Ectodermal cell (in vitro differentiated cells): ENCODE data around the gene CSTF2T.

ENCODE experiments used
- H3K27ac ChIP-seq: 2 replicates; pipeline ENCODE4 v1.7.0; 2013; ENCODE audit warnings: mild to moderate bottlenecking, low read depth, low read length; ENCODE audit not compliant: insufficient read depth, poor library complexity, severe bottlenecking
- H3K27me3 ChIP-seq: 2 replicates; pipeline ENCODE4 v1.7.0; 2013; ENCODE audit warnings: mild to moderate bottlenecking, low read length; ENCODE audit not compliant: insufficient read depth, control insufficient read depth, poor library complexity, severe bottlenecking
- H3K36me3 ChIP-seq: one replicate; pipeline ENCODE4 v1.7.0; 2013; ENCODE audit warnings: low read length; ENCODE audit not compliant: control insufficient read depth, insufficient read depth
- H3K4me1 ChIP-seq: one replicate; pipeline ENCODE4 v1.7.0; 2013; ENCODE audit warnings: low read length; ENCODE audit not compliant: control insufficient read depth, insufficient read depth
- H3K4me3 ChIP-seq: 2 replicates; pipeline ENCODE4 v1.7.0; 2013; ENCODE audit warnings: low read depth, low read length, control low read depth; ENCODE audit not compliant: insufficient read depth
- H3K9me3 ChIP-seq: 2 replicates; pipeline ENCODE4 v1.7.0; 2013; ENCODE audit warnings: mild to moderate bottlenecking, low read length, moderate library complexity; ENCODE audit not compliant: control insufficient read depth
- WGBS, 2 experiments: methylation state at CpG; one replicate each; pipeline ENCODE4 v1.1.7; 2013; ENCODE audit warnings: missing lambda C conversion rate in 2 of 2; 5-methylcytosine and 5-hydroxymethylcytosine counted together

The CSTF2T gene

DNA sequence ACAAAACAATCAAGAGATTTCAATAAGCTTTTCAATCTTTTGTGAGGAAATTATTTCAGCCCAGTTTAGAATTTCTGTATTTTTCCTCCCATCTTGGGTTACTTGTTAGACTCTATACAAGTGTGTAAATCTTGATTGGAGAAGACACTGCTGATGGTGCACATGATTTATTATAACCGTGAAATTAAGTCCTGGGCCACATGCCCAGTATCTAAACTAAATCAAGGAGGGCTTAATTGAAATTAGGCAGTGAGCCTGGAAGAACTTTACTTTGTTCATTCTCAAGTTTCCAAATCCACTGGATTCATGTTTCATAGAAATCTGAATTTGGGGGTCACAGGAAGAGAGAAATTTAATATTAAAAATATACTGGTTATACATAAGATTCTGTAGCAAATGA lies 44.5 kb downstream of the CSTF2T start:
- H3K27me3 ChIP-seq, result no peaks in the 10 kb centered on the region
- no peaks in the 10 kb centered on the region for H3K9me3 ChIP-seq
- peaks cover 5% of the 10 kb centered on the region for H3K4me1 ChIP-seq
- WGBS, 2 experiments, result 96 to 100% methylated on average over 1 of the region's 1 CpG
- no peaks in the 10 kb centered on the region for H3K36me3 ChIP-seq
- no peak overlapping the region for H3K27ac ChIP-seq
- no peak overlapping the region for H3K4me3 ChIP-seq

DNA sequence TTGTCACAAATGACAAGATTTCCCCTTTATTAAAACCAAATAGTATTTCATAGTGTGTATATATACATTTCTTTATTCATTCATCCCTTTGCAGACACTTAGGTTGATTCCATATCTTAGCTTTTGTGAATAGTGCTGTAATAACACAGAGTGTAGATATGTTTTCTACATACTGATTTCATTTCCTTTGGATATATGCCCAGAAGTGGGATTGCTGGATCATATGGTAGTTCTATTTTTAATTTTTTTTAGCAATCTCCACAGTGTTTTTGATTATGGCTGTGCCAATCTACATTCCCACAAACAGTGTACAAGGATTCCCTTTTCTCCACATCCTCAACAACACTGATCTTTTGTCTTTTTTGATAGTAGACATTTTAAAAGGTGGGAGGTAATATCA lies 46.4 kb downstream of the CSTF2T start:
- H3K4me3 ChIP-seq, result no peak overlapping the region
- H3K27ac ChIP-seq, result no peak overlapping the region
- no peaks in the 10 kb centered on the region for H3K36me3 ChIP-seq
- H3K4me1 ChIP-seq, result peaks cover 3% of the 10 kb centered on the region
- H3K27me3 ChIP-seq, result no peaks in the 10 kb centered on the region
- no peaks in the 10 kb centered on the region for H3K9me3 ChIP-seq

DNA sequence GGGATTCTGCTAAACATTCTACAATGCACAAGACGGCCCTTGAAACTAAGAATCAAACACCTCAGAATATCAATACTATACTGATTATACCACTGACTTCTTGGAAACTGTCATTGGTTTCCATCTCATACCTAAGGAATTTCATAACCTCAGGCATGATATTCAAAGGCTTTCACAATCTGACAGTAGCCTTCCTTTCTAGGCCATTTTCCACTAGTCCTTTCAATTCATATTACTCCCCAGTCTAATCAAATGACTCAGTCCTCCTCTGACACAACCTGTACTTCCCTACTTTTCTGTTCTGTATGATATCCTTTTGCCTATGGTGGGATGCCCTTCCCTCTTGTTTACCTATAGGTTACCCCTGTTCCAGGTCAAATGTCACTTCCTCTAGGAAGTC lies 48.3 kb downstream of the CSTF2T start:
- no peak overlapping the region for H3K4me3 ChIP-seq
- no peaks in the 10 kb centered on the region for H3K9me3 ChIP-seq
- no peaks in the 10 kb centered on the region for H3K27me3 ChIP-seq
- no peak overlapping the region for H3K27ac ChIP-seq
- WGBS, 2 experiments, result 90 to 97% methylated on average over 1 of the region's 1 CpG
- H3K4me1 ChIP-seq, result no peaks in the 10 kb centered on the region
- no peaks in the 10 kb centered on the region for H3K36me3 ChIP-seq

DNA sequence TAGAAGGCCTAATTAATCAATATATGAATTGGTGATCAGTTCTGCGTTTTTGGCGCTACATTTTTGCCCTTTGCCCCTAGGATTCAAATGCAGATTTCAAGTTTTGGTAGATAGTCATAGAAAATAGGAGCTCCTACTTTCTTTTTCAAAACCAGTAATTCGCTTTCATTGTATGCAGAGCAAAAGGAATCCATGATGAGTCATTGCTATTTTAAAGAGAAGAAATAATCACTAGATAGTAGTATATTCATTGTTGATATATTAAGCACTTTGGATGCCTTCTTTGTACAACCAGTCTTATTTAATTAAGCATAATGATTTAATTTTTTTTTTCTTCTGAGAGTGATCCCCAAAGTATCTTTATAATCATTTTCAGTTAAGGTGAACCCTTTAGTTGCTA lies 50.3 kb downstream of the CSTF2T start:
- Histone ChIP-seq H3K4me1 (no peaks in the 10 kb centered on the region), H3K4me3 (no peak overlapping the region), H3K36me3 (no peaks in the 10 kb centered on the region), H3K9me3 (no peaks in the 10 kb centered on the region), H3K27ac (no peak overlapping the region), H3K27me3 (no peaks in the 10 kb centered on the region)
- WGBS, 2 experiments, result 97 to 100% methylated on average over 2 to 3 of the region's 3 CpGs
